Measurements from ENCODE around the gene S100A3.

The S100A3 gene

GRCh38 chr1:153547560-153548551, 1.2 kb downstream of the S100A3 start:
- DNase-seq, result no peak

- DNase-seq, result no peak
These were observed 2.1 kb downstream of the S100A3 start for GRCh38 chr1:153546796-153547559.

- no peak for DNase-seq
These were observed 2.7 kb downstream of the S100A3 start for GRCh38 chr1:153546371-153546770.

GRCh38 chr1:153545067-153546055, 3.7 kb downstream of the S100A3 start, which contains the start of gene S100A4:
S100A4 (minus strand) TSS chr1:153545806; CDS start chr1:153544794, 1,012 bp downstream.
- peak; percentile 77 for DNase-seq

GRCh38 chr1:153544453-153545066, 4.5 kb downstream of the S100A3 start:
- no peak for DNase-seq

GRCh38 chr1:153543736-153544135, 5.3 kb downstream of the S100A3 start:
- DNase-seq, result no peak

GRCh38 chr1:153542956-153543711, 5.9 kb downstream of the S100A3 start:
- no peak for DNase-seq

GRCh38 chr1:153541641-153542590, 7.1 kb downstream of the S100A3 start:
- no peak for DNase-seq

- DNase-seq, result no peak
These were observed 8.4 kb downstream of the S100A3 start, which contains the start of gene S100A5 for GRCh38 chr1:153540394-153541361. S100A5 (minus strand) TSS chr1:153540934; CDS start chr1:153540191, 743 bp downstream.

- no peak for DNase-seq
These were observed 9.5 kb downstream of the S100A3 start for GRCh38 chr1:153539395-153540093.

- DNase-seq, result no peak
These were observed 10.7 kb downstream of the S100A3 start for GRCh38 chr1:153538315-153538821.

GRCh38 chr1:153537376-153537730, 11.7 kb downstream of the S100A3 start:
- DNase-seq, result no peak

GRCh38 chr1:153536671-153537375, 12.2 kb downstream of the S100A3 start:
- no peak for DNase-seq

- peak; percentile 50 for DNase-seq
These were observed 12.9 kb downstream of the S100A3 start for GRCh38 chr1:153536012-153536670.

- DNase-seq, result no peak
These were observed 13.6 kb downstream of the S100A3 start, which contains the start of gene S100A6 for GRCh38 chr1:153535242-153536011. S100A6 (minus strand) TSS chr1:153535991; CDS start chr1:153535339, 652 bp downstream.

- DNase-seq, result no peak
These were observed 14.2 kb downstream of the S100A3 start for GRCh38 chr1:153534925-153535241.

Data from NCI-H1092 (cell line).